NOMO-1 treated with dmso at 0.1 percent for 144 hours (cell line): ENCODE data around the gene IFIT3.

ENCODE experiments used
- DNase-seq: peaks from one replicate; lab custom pipeline; 2025; ENCODE audit not compliant: unreplicated experiment; lab: John Stamatoyannopoulos, UW

The IFIT3 gene

GRCh38 chr10:89355394-89355931, 27.7 kb downstream of the IFIT3 start:
- DNase-seq, result no peak

DNA sequence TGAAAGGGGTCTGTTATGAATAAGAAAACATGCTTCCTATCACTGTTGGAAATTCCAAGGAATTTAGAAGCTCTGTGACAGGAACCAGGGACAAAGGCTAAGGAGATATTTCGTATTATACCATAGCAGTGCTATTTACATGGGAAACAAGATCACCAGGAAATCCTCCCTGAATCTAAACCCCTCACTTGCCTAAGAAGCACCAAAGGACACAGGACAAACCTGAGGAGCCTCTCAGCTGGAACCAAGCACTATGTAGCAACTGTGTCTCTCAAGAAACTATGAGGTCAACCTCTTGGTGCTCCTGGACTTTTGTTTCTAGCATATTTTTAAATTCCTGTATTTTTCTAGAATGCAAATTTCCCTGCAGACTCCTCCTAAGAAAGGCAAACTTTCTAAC, 29.3 kb downstream of the IFIT3 start:
- DNase-seq, result no peak

- no peak for DNase-seq
Observed at GRCh38 chr10:89357975-89358374, 30.2 kb downstream of the IFIT3 start.

DNA sequence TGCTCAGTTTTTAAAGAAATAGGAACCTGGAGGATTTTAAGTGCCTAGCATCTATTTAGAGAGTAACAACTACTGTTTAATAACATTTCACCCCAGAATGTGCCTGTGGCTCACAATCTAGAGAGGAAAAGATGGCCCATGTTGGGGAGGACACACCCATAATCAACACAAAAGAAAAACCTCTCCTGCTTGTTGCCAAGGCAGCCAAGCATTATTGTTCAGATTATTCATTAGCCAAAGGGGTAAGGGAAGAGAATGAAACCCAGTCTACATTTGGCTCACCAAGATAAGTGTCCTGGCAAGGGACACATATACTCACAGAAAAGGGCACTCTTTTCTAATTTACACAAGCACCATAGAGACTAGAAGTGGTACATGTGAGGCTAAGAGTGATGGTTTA, 32.4 kb downstream of the IFIT3 start:
- DNase-seq, result no peak

DNA sequence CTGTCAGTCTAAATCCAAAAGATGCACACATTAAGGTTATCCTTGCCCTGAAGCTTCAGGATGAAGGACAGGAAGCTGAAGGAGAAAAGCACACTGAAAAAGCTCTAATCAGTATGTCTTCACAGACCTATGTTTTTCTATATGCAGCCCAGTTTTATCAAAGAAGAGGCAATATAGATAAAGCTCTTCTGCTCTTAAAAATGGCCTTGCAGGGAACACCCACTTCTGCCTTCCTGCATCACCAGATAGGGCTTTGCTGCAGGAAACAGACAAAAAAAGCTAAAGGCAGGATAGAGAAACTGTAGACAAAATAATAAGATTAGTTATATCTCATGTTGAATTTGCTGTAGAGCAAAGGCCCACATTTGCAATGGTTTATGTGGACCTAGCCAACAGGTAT, 35.1 kb downstream of the IFIT3 start:
- no peak for DNase-seq

DNA sequence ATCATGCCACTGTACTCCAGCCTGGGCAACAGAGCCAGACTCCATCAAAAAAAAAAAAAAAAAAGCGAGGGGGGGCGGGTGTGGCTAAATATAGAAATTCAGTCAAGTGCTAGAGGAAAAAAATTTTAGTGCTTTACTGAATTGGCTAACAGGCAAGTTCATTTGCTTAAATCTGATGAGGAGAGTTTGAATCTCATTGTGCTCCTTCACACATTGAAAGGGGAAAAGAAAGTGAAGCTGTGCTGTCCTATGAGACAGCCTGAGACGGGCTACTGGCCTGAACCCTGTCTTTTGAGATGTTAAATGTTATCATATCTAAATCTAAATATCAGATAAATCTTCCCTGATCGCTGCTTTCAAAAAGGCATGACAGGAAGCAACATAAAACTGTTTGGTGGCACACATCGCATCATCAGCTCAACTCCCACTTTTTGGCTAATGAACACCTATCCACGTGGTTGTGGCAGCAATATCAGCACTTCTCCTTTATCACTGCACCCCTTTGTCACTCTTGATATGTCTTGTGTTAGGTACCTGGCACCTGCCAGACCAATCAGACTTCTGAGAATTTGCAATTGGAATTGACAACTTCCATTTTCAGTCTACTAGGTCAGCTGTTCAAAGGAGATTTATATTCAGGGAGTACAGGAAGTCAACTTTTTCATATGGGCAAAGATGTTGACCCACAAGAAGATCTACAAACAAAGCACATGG, 36.1 kb downstream of the IFIT3 start:
- DNase-seq, result no peak

DNA sequence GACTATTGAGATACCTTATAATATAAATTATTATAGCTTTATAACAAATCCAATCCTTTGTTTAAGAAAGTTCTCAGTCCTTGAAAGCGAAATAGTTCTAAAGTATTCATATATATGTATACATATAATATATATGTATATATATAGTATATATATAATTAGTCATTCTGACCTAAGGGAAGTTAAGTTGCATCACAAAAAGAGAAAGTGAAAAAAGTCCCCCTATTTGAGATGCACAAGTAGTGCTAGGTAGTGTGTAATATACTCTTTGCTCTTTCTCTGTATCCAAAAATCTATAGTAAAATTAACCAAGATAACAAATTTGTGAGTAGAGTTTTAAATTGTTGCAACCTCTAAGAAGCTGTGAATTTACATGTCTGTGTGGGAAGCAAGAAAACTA, 36.7 kb downstream of the IFIT3 start:
- no peak for DNase-seq

GRCh38 chr10:89367529-89367928, 39.7 kb downstream of the IFIT3 start:
- DNase-seq, result no peak

- DNase-seq, result no peak
Observed at GRCh38 chr10:89368129-89368528, 40.3 kb downstream of the IFIT3 start.

GRCh38 chr10:89369156-89370105, 41.6 kb downstream of the IFIT3 start:
- DNase-seq, result no peak

GRCh38 chr10:89371079-89371478, 43.3 kb downstream of the IFIT3 start:
- DNase-seq, result no peak

DNA sequence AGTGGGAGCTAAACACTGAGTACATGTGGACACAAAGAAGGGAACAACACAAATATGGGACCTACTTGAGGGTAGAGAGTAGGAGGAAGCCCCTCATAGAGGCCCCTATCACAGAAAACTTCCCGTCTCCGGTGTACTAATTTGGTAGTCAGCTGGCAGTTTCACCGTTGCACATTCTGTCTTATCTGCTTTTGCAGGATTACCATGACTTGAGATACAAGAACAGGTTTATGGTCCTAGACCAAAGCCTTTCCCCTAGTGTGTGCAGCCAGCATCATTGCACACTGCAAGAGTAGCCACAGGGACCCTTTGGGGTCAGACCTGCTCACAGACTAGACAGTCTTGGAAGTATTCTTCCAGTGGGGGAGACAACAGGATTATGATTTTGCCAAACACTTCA, 44.2 kb downstream of the IFIT3 start:
- DNase-seq, result no peak

DNA sequence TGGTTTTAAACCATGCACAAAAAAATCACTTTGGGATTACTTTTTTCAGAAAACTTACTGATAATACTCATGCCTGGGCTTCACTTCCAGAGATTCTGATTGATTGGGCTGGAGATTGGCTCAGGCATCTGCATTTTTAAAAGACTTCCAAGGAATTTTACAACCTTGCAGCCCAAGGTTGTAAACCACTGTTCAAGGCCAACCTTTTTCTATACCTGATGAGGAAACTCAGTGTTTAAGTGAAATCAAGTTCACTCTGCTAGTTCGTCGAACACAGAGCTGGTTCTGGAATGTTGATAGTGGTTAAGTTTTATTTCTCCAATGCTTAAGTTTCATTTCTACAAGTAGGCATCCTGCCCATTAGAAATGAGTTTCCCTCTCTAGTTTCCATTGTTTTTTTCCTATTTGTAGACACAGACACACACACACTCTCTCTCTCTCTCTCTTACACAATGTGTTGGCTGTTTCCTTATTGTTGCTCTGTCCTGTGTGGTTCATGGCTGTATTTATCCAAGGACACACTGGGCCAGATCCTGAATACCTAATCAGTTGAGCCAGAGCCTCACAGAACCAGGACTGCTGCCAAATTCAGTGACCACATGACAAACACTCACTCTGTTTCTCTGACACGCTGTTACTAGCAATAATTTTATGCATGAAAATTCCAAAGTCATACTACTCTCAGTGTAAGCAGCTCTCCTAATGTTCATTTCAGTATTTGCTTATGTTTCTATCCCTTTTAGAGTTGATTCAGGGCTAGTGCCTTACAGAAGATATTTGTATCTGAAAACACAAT, 46.3 kb downstream of the IFIT3 start:
- DNase-seq, result no peak

DNA sequence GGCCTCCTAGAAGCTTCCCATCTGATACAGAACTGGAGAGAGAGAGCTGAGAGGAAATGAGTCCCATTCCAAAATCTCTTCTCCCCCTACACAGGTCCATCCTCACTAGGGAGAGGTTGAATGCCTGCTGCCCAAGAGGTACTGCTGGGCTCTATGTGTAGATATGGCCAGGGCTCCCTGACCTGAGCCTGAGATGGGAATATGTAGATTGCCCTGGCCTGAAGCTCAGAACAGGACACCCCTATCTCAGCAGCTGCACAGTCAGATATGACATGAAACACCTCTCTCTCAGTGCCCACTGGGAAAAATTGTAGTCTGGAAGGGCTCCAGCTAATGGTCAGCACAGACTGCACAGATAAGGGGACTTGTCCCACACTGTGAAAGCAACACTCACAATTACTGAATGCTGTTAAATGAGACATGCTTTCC, 46.9 kb downstream of the IFIT3 start:
- DNase-seq, result no peak

GRCh38 chr10:89377705-89378637, 50.2 kb downstream of the IFIT3 start, which contains the start of gene IFIT1B:
IFIT1B (plus strand) TSS chr10:89378056; CDS start chr10:89378136, 80 bp downstream.
- no peak for DNase-seq

GRCh38 chr10:89379103-89379502, 51.3 kb downstream of the IFIT3 start:
- DNase-seq, result no peak

DNA sequence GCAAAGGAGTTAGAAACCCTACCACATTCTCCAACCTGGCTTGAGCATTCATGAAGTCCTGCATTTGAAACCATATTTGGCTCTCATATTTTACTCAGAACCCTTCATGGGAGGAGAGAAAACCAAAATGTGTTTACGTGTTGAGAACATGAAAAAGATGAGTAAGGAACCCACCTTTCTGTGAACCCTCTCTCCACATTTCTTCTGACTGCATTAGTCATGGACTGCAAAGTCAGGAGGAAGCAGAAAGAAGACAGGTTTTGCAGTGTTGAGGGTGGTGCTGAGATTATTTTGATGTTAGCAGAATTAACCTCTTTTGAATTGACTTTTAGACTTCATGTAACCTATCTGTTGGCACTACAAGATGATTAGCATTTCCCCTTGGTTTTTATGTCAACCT, 55.0 kb downstream of the IFIT3 start:
- DNase-seq, result no peak

DNA sequence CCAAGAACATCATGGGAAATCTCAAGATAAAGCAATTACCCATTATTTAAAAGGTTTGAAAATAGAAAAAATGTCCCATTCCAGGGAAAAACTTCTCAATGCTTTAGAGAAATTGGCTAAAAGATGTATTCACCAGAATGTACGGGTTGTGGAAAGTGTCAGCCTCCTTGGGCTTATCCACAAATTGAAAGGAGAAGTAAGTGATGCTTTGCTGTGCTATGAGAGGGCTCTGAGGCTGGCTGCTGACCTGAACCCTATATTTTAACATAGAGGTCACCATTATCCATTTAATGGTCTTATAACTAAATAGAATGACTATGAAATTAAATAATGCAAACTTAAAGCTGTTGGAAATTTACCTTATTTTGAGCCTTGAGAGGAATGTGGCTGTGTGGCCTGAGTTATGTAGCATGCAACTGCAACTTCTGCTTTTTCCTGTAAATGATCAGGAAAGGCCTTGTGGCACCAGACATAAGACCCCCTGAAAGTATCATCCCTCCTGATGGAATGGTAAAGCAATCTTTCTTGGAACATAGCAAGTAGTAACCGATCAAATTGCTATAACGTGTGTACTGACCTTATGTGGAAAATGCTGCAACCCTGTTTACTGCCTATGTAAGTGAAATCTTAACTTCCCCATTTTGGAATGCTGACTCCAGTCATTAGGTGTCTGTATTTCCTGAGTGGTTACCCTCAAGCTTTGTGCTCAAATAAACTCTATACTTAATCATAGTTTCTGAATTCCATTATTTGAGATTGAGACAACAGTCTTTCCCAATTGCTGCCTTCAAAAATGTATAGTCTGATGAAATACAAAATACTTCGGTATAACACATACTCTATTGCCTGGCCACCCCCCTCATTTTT, 56.9 kb downstream of the IFIT3 start:
- peak; percentile 74 for DNase-seq

GRCh38 chr10:89388806-89389205, 61.0 kb downstream of the IFIT3 start:
- DNase-seq, result no peak
